AG09309 (cell line): ENCODE results near the gene ELP4.

Experiments used
- DNase-seq: peaks from one replicate; pipeline ENCODE4 v3.0.0-alpha.2; 2010; ENCODE audit warnings: low read depth
- H3K4me3 ChIP-seq: 2 replicates; pipeline ENCODE4 v1.5.1; 2011; ENCODE audit warnings: mild to moderate bottlenecking, low read depth, low read length, moderate library complexity; ENCODE audit not compliant: control insufficient read depth
- TF ChIP-seq, protein P1 (sequence below): IDR thresholded peaks from 2 replicates; pipeline ENCODE4 v1.5.1; 2011; ENCODE audit warnings: mild to moderate bottlenecking, low read depth, low read length, inconsistent platforms; ENCODE audit not compliant: insufficient read depth, control insufficient read depth; ENCODE audit errors: missing control alignments

ELP4 gene

DNA sequence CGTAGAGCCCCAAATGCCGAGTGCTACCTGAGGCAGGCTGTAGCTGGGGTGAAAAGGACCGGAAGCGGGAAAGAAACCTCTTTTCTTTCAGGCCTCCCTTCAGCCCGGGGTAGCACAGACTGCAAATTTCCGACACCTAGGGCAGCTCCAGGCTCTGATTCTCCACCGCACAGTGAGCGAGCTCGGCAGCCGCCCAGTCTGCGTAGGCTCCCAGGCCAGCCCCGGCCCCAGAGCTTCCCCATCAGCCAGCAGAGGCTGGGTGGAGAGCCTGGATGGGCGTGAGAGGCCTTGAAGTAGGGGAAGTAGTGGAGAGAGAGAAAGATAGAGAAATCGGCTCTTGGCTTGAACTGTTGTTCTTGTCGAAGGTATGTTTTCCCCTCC, 310.9 kb downstream of the ELP4 start:
- DNase-seq, result no peak
- TF ChIP-seq, protein P1, sequence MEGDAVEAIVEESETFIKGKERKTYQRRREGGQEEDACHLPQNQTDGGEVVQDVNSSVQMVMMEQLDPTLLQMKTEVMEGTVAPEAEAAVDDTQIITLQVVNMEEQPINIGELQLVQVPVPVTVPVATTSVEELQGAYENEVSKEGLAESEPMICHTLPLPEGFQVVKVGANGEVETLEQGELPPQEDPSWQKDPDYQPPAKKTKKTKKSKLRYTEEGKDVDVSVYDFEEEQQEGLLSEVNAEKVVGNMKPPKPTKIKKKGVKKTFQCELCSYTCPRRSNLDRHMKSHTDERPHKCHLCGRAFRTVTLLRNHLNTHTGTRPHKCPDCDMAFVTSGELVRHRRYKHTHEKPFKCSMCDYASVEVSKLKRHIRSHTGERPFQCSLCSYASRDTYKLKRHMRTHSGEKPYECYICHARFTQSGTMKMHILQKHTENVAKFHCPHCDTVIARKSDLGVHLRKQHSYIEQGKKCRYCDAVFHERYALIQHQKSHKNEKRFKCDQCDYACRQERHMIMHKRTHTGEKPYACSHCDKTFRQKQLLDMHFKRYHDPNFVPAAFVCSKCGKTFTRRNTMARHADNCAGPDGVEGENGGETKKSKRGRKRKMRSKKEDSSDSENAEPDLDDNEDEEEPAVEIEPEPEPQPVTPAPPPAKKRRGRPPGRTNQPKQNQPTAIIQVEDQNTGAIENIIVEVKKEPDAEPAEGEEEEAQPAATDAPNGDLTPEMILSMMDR, result no peak
- H3K4me3 ChIP-seq, result no peak overlapping the region

DNA sequence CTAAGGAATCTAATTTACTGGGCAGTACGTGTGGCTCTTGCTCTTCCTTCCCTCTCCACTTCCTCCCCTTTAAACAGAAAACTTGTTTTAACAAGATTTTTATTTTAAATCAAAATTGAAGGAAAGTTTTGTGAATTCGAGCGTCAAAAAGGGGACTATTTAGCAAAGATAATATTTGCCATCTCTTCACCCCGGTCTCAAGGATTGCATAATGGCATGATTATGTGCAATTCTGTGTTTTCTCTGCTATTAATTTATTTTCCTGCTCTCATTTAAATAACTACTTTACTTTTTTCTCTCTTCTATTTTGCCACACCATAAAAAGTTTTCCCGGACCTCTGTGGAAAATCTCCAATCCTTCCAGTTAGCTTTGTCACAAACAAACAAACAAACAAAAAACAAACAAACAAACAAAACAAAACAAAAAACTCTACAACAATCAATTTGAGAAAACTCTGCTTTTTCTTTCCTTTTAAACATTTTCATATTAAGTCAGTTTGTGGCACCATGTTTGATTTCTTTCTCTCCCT, 311.7 kb downstream of the ELP4 start:
- TF ChIP-seq, protein P1, result no peak
- H3K4me3 ChIP-seq, result no peak overlapping the region
- no peak for DNase-seq

DNA sequence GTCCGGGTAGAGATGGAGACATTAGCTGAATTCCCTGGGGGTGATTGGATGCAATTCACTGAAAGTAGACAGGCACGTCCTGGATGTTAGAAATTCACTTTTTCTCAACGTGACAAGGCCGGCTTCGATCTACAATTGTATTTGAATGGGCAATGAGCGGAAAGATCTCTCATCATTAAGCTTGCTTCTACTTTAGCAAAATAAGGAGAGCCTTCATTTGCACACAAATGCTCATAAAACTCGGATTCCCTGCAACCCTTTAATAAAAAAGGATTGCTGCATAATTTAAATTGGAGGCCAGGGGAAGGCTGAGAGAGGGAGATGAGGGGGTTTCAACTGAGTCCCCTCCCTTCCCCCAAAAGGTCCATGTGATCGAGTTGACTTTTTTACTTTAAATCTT, 312.2 kb downstream of the ELP4 start:
- no peak for DNase-seq

DNA sequence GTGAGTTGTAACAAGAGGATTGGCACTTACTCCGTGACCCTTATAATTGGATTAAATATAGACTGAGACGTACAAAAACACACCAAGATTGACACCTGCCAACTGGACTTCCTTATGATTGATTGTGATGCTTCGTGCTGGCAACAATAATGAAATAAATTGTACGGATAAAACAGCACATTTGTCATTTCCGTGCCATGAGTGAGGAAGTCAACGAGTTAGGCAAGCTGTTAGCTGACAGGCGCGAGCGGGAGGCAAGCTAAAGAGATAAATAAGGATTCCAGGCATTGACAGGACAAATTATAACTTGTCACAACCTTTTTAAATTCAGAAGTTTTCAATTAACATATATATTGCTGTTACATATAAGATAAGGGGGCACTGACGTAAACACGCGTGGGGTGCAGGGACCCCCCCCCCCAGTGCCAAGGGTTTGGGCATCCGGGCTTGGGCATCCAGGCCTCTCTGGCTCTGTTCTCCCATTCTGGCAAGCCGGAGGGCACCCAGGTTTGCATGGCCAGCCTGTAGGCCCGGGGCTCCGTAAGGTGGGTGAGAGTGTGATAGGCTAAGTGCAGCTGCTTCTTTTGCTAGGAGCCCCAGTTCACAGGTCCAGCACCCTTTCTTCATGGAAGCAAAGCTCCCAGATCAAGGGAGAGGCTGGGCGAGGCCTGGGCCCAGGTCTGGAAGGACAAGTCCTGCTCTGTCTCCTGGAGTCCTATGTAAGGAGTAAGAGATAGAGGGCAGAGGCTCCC, 312.8 kb downstream of the ELP4 start:
- DNase-seq, result no peak
- H3K4me3 ChIP-seq, result no peak overlapping the region
- TF ChIP-seq, protein P1, result no peak

More for the DNA sequence above, 312.2 kb downstream of the ELP4 start:
- TF ChIP-seq, protein P1, result no peak
- no peak overlapping the region for H3K4me3 ChIP-seq

DNA sequence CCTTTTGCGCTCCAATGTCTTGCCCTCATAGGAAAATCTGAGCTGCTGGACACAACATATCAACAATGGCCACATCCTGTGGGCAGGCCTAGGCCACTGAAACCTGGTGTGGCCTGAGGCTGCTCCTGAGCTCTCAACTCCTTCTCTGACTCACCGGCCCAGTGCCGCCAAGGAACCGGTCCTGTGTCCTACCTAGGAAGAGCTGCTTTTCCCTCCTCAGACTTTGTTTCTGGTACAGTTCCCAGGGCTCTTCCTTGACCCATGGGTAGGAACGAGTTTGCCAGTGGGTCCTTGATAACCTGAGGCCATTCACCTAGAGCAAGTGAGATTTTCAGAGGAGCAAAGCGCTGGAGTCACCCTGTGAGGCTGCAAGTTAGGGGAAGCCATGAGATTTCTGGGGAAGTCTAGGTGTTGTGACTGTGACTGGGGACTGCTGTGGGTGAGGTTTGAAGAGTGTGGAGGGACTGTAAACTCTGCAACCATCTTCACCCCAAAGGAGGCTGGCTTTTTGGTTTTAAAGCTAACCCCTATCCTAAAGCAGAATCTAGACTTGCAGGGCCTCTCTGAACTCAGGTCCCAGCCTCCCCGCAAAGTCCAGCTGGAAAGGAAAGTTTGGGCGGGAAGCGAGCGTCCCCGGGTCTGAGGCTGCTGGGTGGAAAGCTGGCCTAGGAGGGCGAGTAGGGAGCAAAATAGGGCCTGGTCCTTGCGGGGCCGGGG, 313.5 kb downstream of the ELP4 start:
- DNase-seq, result no peak
- TF ChIP-seq, protein P1, result no peak
- H3K4me3 ChIP-seq, result no peak overlapping the region

DNA sequence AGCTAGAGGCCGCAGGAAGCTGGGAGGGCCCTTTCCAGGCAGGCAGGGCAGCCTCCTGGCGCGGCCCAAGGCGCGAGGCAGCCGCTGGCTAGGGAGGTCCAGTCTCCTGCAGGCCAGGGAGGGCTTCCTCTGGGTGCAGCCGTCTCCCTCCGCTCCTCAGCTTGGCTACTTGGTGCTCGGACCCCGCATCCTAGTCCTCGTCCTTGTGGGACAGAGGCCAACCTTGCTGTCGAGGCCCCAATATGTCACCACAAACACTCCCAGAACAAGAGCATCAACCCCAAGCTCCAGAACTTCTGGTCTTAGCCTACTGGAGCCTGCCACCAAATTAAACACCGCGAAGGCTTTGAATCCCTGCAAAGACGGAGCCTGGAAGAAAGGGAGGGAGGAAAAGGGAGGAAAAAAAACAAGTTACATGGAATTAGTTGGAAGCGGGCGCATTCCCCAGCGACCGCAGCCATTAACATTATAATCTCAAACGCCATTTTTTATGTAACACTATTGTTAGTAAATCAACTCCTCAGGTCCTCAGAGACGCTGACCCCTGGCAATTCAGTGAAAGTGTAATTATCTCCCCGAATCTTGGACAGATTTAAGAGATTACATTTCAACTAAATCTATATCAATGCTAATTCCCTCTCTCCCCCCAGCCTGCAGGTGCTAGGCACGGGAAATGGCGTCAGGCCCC, 314.2 kb downstream of the ELP4 start:
- TF ChIP-seq, protein P1, result no peak
- no peak for DNase-seq
- no peak overlapping the region for H3K4me3 ChIP-seq
